Upper lobe of right lung (tissue), 1 donor: ENCODE measurements around the gene OR13F1. TPM values are rescaled to one million over a fixed set of nuclear protein-coding genes. Genes with fewer than 3 reads are reported as not detected.

ENCODE experiments used
- ATAC-seq: fragments of 200-7000 bp; cut with Tn5 transposase; one replicate; pipeline ENCODE4 v1.9.1; 2020; ENCODE audit warnings: mild to moderate bottlenecking, moderate library complexity
- DNase-seq: peaks from one replicate; pipeline ENCODE4 v3.0.0-alpha.2; 2020
- H3K27ac ChIP-seq: fragments of 200-600 bp; one replicate; pipeline ENCODE4 v1.8.0; 2022
- H3K27me3 ChIP-seq: fragments of 200-600 bp; one replicate; pipeline ENCODE4 v1.8.0; 2022; ENCODE audit warnings: mild to moderate bottlenecking
- H3K36me3 ChIP-seq: fragments of 200-600 bp; one replicate; pipeline ENCODE4 v1.8.0; 2022
- H3K4me1 ChIP-seq: fragments of 200-600 bp; one replicate; pipeline ENCODE4 v1.8.0; 2022
- H3K4me3 ChIP-seq: fragments of 200-600 bp; one replicate; pipeline ENCODE4 v1.8.0; 2022; ENCODE audit warnings: mild to moderate bottlenecking
- H3K9me3 ChIP-seq: fragments of 200-600 bp; one replicate; pipeline ENCODE4 v1.8.0; 2022
- CTCF ChIP-seq: fragments of 200-600 bp; IDR thresholded peaks from one replicate; pipeline ENCODE4 v1.8.0; 2022; ENCODE audit warnings: antibody characterized with exemption
- intact Hi-C: fragments of 100-400 bp; cut with DNase I; formaldehyde crosslinking; loops from one replicate; pipeline ENCODE4 v1.11.0; 2022
- total RNA-seq: library from RNA; stranded (reverse); fragmentation: NEBNext Ultra II Directional; extraction: Animal tissue kit (Norgen Biotek cat#: 25700); gene quantifications from one replicate; pipeline ENCODE4 v1.2.1, GENCODE V29; 2021
- donor health status: DM: no; HTN: yes; CAD: no; lungs with severe emphysema.

OR13F1 gene
- total RNA-seq, 1 donor from 2014 or later: not detected

GRCh38 chr9:104536756-104537155 lies 32.7 kb downstream of the OR13F1 start, which contains the start of gene OR13C3:
Gene OR13C3 (minus strand): TSS chr9:104536856. CDS start chr9:104536723, 133 bp downstream.
- H3K27ac ChIP-seq: no peak within 1 kb of the TSS
- H3K9me3 ChIP-seq: no peaks in the 10 kb centered on the region
- intact Hi-C loops: no loop called here

GRCh38 chr9:104539275-104539674 lies 35.2 kb downstream of the OR13F1 start:
- no peak for ATAC-seq

More at GRCh38 chr9:104536756-104537155, 32.7 kb downstream of the OR13F1 start, which contains the start of gene OR13C3:
- Histone ChIP-seq H3K4me1 (no peaks in the 10 kb centered on the region), H3K4me3 (no peak within 1 kb of the TSS), H3K27me3 (no peaks in the 10 kb centered on the region), H3K36me3 (no peaks in the 10 kb centered on the region)
- no peak for DNase-seq
- ATAC-seq: no peak
- TF ChIP-seq CTCF: no peak

GRCh38 chr9:104544644-104545043 lies 40.6 kb downstream of the OR13F1 start:
- Histone ChIP-seq H3K27me3 (no peaks in the 10 kb centered on the region), H3K4me1 (no peaks in the 10 kb centered on the region), H3K9me3 (no peaks in the 10 kb centered on the region), H3K4me3 (no peak overlapping the region), H3K36me3 (no peaks in the 10 kb centered on the region), H3K27ac (no peak overlapping the region)
- intact Hi-C loops: no loop called here
- no peak for DNase-seq
- TF ChIP-seq CTCF: no peak
- ATAC-seq: no peak

More at GRCh38 chr9:104539275-104539674, 35.2 kb downstream of the OR13F1 start:
- Histone ChIP-seq H3K36me3 (no peaks in the 10 kb centered on the region), H3K27me3 (no peaks in the 10 kb centered on the region), H3K4me3 (no peak overlapping the region), H3K4me1 (no peaks in the 10 kb centered on the region), H3K9me3 (no peaks in the 10 kb centered on the region), H3K27ac (no peak overlapping the region)
- no peak for DNase-seq
- intact Hi-C loops: no loop called here
- TF ChIP-seq CTCF: no peak

GRCh38 chr9:104553261-104553660 lies 49.2 kb downstream of the OR13F1 start:
- DNase-seq (no peak), ATAC-seq (no peak)
- no peaks in the 10 kb centered on the region for H3K4me1 ChIP-seq
- no peak overlapping the region for H3K4me3 ChIP-seq
- intact Hi-C loops: no loop called here
- no peak overlapping the region for H3K27ac ChIP-seq
- H3K36me3 ChIP-seq: no peaks in the 10 kb centered on the region
- no peak for TF ChIP-seq CTCF
- peaks cover 3% of the 10 kb centered on the region for H3K9me3 ChIP-seq
- no peaks in the 10 kb centered on the region for H3K27me3 ChIP-seq

Other genes starting within 250 kb of the OR13F1 start
- gene OR13C4, start 22.9 kb downstream of the OR13F1 start, total RNA-seq: not detected
- not detected for gene OR13C3, start 32.6 kb downstream of the OR13F1 start, total RNA-seq
- not detected for gene OR13C8, start 64.9 kb downstream of the OR13F1 start, total RNA-seq
- gene OR13C5, start 95.2 kb downstream of the OR13F1 start, total RNA-seq: not detected
- gene OR13C2, start 101.4 kb downstream of the OR13F1 start, total RNA-seq: not detected
- gene OR13C9, start 113.9 kb downstream of the OR13F1 start, total RNA-seq: not detected
- gene OR13D1, start 190.3 kb downstream of the OR13F1 start, total RNA-seq: not detected
- gene NIPSNAP3A, start 243.4 kb downstream of the OR13F1 start, total RNA-seq: 26.0 TPM